ENCODE data around the gene TSPAN15.

Gene TSPAN15

DNA sequence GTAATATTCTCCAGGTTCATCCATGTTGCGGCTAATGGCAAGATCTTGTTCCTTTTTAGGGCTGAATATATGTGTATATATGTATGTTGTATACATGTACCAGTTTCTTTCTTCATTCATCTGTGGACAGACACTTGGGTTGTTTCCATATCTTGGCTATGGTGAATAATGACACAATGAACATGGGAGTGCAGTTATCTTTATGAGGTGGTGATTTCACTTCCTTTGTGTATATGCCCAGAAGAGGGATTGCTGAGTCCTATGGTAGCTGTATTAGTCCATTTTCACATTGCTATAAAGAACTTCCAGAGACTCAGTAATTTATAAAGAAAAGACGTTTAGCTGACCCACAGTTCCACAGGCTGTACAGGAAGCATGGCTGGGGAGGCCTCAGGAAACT is 17.1 kb upstream of the TSPAN15 start:
- no CpG with 5 or more reads among the region's 2 CpGs for WGBS, 2 experiments (ENCODE audit: insufficient coverage in 2 of 2)
- Histone ChIP-seq H3K4me3 (ENCODE audit: extremely low read depth, insufficient read depth, low read length, poor library complexity, severe bottlenecking) (no peak overlapping the region), H3K36me3 (ENCODE audit: control insufficient read depth, insufficient read depth, low read length) (no peaks in the 10 kb centered on the region)

DNA sequence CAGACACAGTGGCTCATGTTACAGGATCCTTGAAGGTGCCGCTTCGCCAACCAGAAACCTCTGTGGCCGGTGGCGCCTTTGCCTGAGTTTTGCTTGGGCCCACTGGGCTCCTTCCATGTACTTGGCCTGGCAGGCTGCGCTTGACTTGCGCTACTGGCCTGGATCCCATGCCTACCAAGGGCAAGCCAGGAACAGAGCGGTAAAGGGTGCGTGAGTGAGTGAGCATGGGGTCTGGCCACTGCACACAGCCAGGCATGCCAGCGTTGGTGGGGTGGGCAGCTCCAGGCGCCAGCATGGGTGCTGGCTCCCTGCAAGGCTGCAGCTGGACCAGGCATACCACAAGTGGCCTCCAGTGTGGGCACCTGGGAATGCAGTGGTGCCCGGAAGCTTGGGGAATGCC is 16.3 kb upstream of the TSPAN15 start:
- no peak overlapping the region for H3K4me3 ChIP-seq (ENCODE audit: extremely low read depth, insufficient read depth, low read length, poor library complexity, severe bottlenecking)
- no peak overlapping the region for H3K27ac ChIP-seq (ENCODE audit: low read depth, low read length, severe bottlenecking)
- no peaks in the 10 kb centered on the region for H3K36me3 ChIP-seq (ENCODE audit: control insufficient read depth, insufficient read depth, low read length)
- 94 to 97% methylated on average over 10 to 11 of the region's 11 CpGs for WGBS, 2 experiments (ENCODE audit: insufficient coverage in 2 of 2)
- H3K9me3 ChIP-seq (ENCODE audit: control insufficient read depth, low read length), result no peaks in the 10 kb centered on the region
- peaks cover 6% of the 10 kb centered on the region for H3K4me1 ChIP-seq (ENCODE audit: control insufficient read depth, insufficient read depth, low read length, poor library complexity, severe bottlenecking)

More for the DNA sequence above, 17.1 kb upstream of the TSPAN15 start:
- peaks cover 1% of the 10 kb centered on the region for H3K4me1 ChIP-seq (ENCODE audit: control insufficient read depth, insufficient read depth, low read length, poor library complexity, severe bottlenecking)
- no peaks in the 10 kb centered on the region for H3K9me3 ChIP-seq (ENCODE audit: control insufficient read depth, low read length)
- no peak overlapping the region for H3K27ac ChIP-seq (ENCODE audit: low read depth, low read length, severe bottlenecking)

DNA sequence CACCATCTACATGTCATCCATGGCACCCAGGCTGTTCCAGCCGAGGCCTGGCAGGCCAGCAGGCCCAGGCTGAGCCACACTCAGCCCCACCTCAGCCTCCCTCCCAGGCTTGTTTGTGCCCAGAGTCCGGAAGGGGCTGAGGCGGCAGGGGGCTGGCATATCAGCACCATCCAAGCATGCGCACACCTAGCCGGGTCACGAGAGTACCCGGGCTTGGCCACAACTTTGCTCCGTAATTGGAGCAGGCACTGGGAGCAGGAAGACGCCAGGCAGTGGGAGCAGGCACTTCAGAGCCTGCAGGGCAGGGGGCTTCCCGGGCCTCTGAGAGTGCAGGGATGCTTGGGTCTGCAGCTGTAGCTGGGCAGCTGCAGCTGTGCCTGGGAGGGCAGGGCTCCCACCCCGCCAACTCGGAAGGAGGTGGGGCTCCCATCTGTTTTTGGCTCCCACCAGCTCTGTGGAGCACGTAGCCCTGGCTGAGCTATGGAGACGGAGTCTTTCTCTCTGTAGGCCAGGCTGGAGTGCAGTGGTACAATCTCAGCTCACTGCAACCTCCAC is 15.2 kb upstream of the TSPAN15 start:
- Histone ChIP-seq H3K36me3 (ENCODE audit: control insufficient read depth, insufficient read depth, low read length) (no peaks in the 10 kb centered on the region), H3K9me3 (ENCODE audit: control insufficient read depth, low read length) (no peaks in the 10 kb centered on the region), H3K4me3 (ENCODE audit: extremely low read depth, insufficient read depth, low read length, poor library complexity, severe bottlenecking) (no peak overlapping the region), H3K27ac (ENCODE audit: low read depth, low read length, severe bottlenecking) (no peak overlapping the region), H3K4me1 (ENCODE audit: control insufficient read depth, insufficient read depth, low read length, poor library complexity, severe bottlenecking) (peaks cover 10% of the 10 kb centered on the region)
- WGBS, 2 experiments (ENCODE audit: insufficient coverage in 2 of 2), result 93% methylated on average over 13 to 14 of the region's 14 CpGs

GRCh38 chr10:69437321-69438259 is 13.7 kb upstream of the TSPAN15 start:
- 86 to 92% methylated on average over 8 of the region's 13 CpGs for WGBS, 2 experiments (ENCODE audit: insufficient coverage in 2 of 2)
- Histone ChIP-seq H3K9me3 (ENCODE audit: control insufficient read depth, low read length) (no peaks in the 10 kb centered on the region), H3K4me1 (ENCODE audit: control insufficient read depth, insufficient read depth, low read length, poor library complexity, severe bottlenecking) (peaks cover 10% of the 10 kb centered on the region), H3K36me3 (ENCODE audit: control insufficient read depth, insufficient read depth, low read length) (no peaks in the 10 kb centered on the region), H3K27ac (ENCODE audit: low read depth, low read length, severe bottlenecking) (no peak overlapping the region), H3K4me3 (ENCODE audit: extremely low read depth, insufficient read depth, low read length, poor library complexity, severe bottlenecking) (no peak overlapping the region)

GRCh38 chr10:69438536-69439349 is 12.5 kb upstream of the TSPAN15 start:
- H3K27ac ChIP-seq (ENCODE audit: low read depth, low read length, severe bottlenecking), result no peak overlapping the region

GRCh38 chr10:69439350-69439739 is 11.9 kb upstream of the TSPAN15 start:
- no peak overlapping the region for H3K27ac ChIP-seq (ENCODE audit: low read depth, low read length, severe bottlenecking)

More at GRCh38 chr10:69438536-69439349, 12.5 kb upstream of the TSPAN15 start:
- peaks cover 10% of the 10 kb centered on the region for H3K4me1 ChIP-seq (ENCODE audit: control insufficient read depth, insufficient read depth, low read length, poor library complexity, severe bottlenecking)
- no peaks in the 10 kb centered on the region for H3K9me3 ChIP-seq (ENCODE audit: control insufficient read depth, low read length)
- H3K36me3 ChIP-seq (ENCODE audit: control insufficient read depth, insufficient read depth, low read length), result no peaks in the 10 kb centered on the region
- H3K4me3 ChIP-seq (ENCODE audit: extremely low read depth, insufficient read depth, low read length, poor library complexity, severe bottlenecking), result no peak overlapping the region
- WGBS, 2 experiments (ENCODE audit: insufficient coverage in 2 of 2), result 81 to 88% methylated on average over 8 to 9 of the region's 10 CpGs

GRCh38 chr10:69439813-69440506 is 11.3 kb upstream of the TSPAN15 start:
- Histone ChIP-seq H3K9me3 (ENCODE audit: control insufficient read depth, low read length) (no peaks in the 10 kb centered on the region), H3K27ac (ENCODE audit: low read depth, low read length, severe bottlenecking) (no peak overlapping the region), H3K4me3 (ENCODE audit: extremely low read depth, insufficient read depth, low read length, poor library complexity, severe bottlenecking) (no peak overlapping the region), H3K36me3 (ENCODE audit: control insufficient read depth, insufficient read depth, low read length) (no peaks in the 10 kb centered on the region), H3K4me1 (ENCODE audit: control insufficient read depth, insufficient read depth, low read length, poor library complexity, severe bottlenecking) (peaks cover 11% of the 10 kb centered on the region)
- WGBS, 2 experiments (ENCODE audit: insufficient coverage in 2 of 2), result 100% methylated on average over 1 of the region's 5 CpGs

More at GRCh38 chr10:69439350-69439739, 11.9 kb upstream of the TSPAN15 start:
- H3K36me3 ChIP-seq (ENCODE audit: control insufficient read depth, insufficient read depth, low read length), result no peaks in the 10 kb centered on the region
- 85 to 95% methylated on average over 5 of the region's 5 CpGs for WGBS, 2 experiments (ENCODE audit: insufficient coverage in 2 of 2)
- H3K9me3 ChIP-seq (ENCODE audit: control insufficient read depth, low read length), result no peaks in the 10 kb centered on the region
- H3K4me3 ChIP-seq (ENCODE audit: extremely low read depth, insufficient read depth, low read length, poor library complexity, severe bottlenecking), result no peak overlapping the region
- peaks cover 10% of the 10 kb centered on the region for H3K4me1 ChIP-seq (ENCODE audit: control insufficient read depth, insufficient read depth, low read length, poor library complexity, severe bottlenecking)

GRCh38 chr10:69443354-69443753 is 7.9 kb upstream of the TSPAN15 start:
- WGBS, 2 experiments (ENCODE audit: insufficient coverage in 2 of 2), result 100% methylated on average over 1 of the region's 1 CpG; no CpG with 5 or more reads in 1 of the 2 experiments
- Histone ChIP-seq H3K4me3 (ENCODE audit: extremely low read depth, insufficient read depth, low read length, poor library complexity, severe bottlenecking) (no peak overlapping the region), H3K27ac (ENCODE audit: low read depth, low read length, severe bottlenecking) (no peak overlapping the region), H3K4me1 (ENCODE audit: control insufficient read depth, insufficient read depth, low read length, poor library complexity, severe bottlenecking) (peaks cover 36% of the 10 kb centered on the region), H3K9me3 (ENCODE audit: control insufficient read depth, low read length) (no peaks in the 10 kb centered on the region), H3K36me3 (ENCODE audit: control insufficient read depth, insufficient read depth, low read length) (no peaks in the 10 kb centered on the region)

DNA sequence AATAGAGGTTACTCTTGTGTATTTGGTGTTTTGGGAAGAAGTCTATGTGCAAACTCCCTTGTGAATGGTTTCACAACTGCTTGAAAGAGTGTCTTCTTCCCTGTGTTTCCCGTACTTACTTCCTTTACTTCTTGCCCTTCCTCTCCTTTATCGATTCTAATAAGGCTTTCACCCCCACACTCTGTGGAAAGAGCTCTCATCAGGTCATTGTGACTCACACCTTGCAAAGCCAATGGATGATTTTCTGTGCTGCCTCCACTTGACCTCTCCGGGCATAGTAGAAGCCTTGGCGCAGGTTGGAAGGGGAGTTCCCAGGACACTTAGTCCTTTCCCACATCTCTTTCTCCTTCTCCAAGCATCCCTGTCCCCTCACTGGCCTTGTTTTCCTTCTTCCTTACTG is 6.2 kb upstream of the TSPAN15 start:
- Histone ChIP-seq H3K36me3 (ENCODE audit: control insufficient read depth, insufficient read depth, low read length) (no peaks in the 10 kb centered on the region), H3K4me1 (ENCODE audit: control insufficient read depth, insufficient read depth, low read length, poor library complexity, severe bottlenecking) (peaks cover 39% of the 10 kb centered on the region), H3K4me3 (ENCODE audit: extremely low read depth, insufficient read depth, low read length, poor library complexity, severe bottlenecking) (no peak overlapping the region), H3K27ac (ENCODE audit: low read depth, low read length, severe bottlenecking) (no peak overlapping the region), H3K9me3 (ENCODE audit: control insufficient read depth, low read length) (no peaks in the 10 kb centered on the region)
- 86 to 92% methylated on average over 4 of the region's 4 CpGs for WGBS, 2 experiments (ENCODE audit: insufficient coverage in 2 of 2)

DNA sequence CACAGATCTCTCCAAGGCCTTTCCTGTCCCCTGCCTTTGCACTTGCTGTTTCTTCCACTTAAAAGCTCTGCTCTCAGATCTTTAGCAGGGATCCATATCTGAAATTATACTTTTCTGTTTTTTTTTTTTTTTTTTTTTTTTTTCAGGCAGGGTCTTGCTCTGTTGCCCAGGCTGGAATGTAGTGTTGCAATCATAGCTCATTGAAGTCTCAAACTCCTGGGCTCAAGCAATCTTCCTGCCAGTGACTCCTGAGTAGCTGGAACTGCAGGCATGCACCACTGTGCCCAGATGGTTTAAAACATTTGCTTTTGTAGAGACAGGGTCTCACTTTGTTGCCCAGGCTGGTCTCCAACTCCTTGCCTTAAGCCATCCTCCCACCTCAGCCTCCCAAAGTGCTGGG is 5.0 kb upstream of the TSPAN15 start:
- Histone ChIP-seq H3K4me3 (ENCODE audit: extremely low read depth, insufficient read depth, low read length, poor library complexity, severe bottlenecking) (no peak overlapping the region), H3K27ac (ENCODE audit: low read depth, low read length, severe bottlenecking) (peak overlapping the region; percentile 94), H3K36me3 (ENCODE audit: control insufficient read depth, insufficient read depth, low read length) (no peaks in the 10 kb centered on the region), H3K9me3 (ENCODE audit: control insufficient read depth, low read length) (no peaks in the 10 kb centered on the region), H3K4me1 (ENCODE audit: control insufficient read depth, insufficient read depth, low read length, poor library complexity, severe bottlenecking) (peaks cover 41% of the 10 kb centered on the region)

All from mesodermal cell (in vitro differentiated cells).